Measurements from ENCODE around the gene WDR93.

- no peak for TF ChIP-seq ZNF747 (tag by site-specific recombination; IDR thresholded peaks at IDR 0.05)
- TF ChIP-seq ZNF248 (tag by site-specific recombination; IDR thresholded peaks at IDR 0.05), result no peak
- no peak for TF ChIP-seq ZNF837 (tag by site-specific recombination; IDR thresholded peaks at IDR 0.05)
- TF ChIP-seq ZSCAN16 (tag by site-specific recombination; IDR thresholded peaks at IDR 0.05), result no peak
- TF ChIP-seq ZNF19 (tag by site-specific recombination; IDR thresholded peaks at IDR 0.05; ENCODE audit: low read depth), result no peak
- TF ChIP-seq, protein P1, sequence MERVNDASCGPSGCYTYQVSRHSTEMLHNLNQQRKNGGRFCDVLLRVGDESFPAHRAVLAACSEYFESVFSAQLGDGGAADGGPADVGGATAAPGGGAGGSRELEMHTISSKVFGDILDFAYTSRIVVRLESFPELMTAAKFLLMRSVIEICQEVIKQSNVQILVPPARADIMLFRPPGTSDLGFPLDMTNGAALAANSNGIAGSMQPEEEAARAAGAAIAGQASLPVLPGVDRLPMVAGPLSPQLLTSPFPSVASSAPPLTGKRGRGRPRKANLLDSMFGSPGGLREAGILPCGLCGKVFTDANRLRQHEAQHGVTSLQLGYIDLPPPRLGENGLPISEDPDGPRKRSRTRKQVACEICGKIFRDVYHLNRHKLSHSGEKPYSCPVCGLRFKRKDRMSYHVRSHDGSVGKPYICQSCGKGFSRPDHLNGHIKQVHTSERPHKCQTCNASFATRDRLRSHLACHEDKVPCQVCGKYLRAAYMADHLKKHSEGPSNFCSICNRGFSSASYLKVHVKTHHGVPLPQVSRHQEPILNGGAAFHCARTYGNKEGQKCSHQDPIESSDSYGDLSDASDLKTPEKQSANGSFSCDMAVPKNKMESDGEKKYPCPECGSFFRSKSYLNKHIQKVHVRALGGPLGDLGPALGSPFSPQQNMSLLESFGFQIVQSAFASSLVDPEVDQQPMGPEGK (tag by site-specific recombination; IDR thresholded peaks at IDR 0.05), result no peak
- no peak for TF ChIP-seq ZNF132 (tag by site-specific recombination; IDR thresholded peaks at IDR 0.05; ENCODE audit: borderline replicate concordance)
- TF ChIP-seq ZNF184 (tag by site-specific recombination; IDR thresholded peaks at IDR 0.05), result no peak
- TF ChIP-seq ZEB2 (tag by site-specific recombination; IDR thresholded peaks at IDR 0.05), result no peak
- TF ChIP-seq TCF7L2 (IDR thresholded peaks at IDR 0.05; ENCODE audit: borderline replicate concordance, low read depth, low read length), result no peak
- TF ChIP-seq CTCF (tag by site-specific recombination; IDR thresholded peaks at IDR 0.05), result no peak
These were observed 23.0 kb upstream of the WDR93 start for GRCh38 chr15:89667706-89667960.
